Hepatocyte (in vitro differentiated cells): ENCODE data around the gene ZNF670.

Experiments used
- EZH2 ChIP-seq: fragments of 200-600 bp; sonication (generic); IDR thresholded peaks from 2 replicates; pipeline ENCODE4 v1.6.1; 2016; ENCODE audit warnings: antibody characterized with exemption, mild to moderate bottlenecking, borderline replicate concordance
- EZH2phosphoT487 ChIP-seq: fragments of 200-600 bp; sonication (generic); IDR thresholded peaks from one replicate; pipeline ENCODE4 v1.6.1; 2018; ENCODE audit warnings: antibody characterized with exemption, mild to moderate bottlenecking, low read depth, moderate library complexity; ENCODE audit not compliant: unreplicated experiment, severe bottlenecking
- TF ChIP-seq, protein P1 (sequence below): fragments of 200-600 bp; sonication (generic); IDR thresholded peaks from 2 replicates; pipeline ENCODE4 v1.5.1; 2016; ENCODE audit warnings: antibody characterized with exemption, mild to moderate bottlenecking; ENCODE audit not compliant: poor library complexity

DNA sequence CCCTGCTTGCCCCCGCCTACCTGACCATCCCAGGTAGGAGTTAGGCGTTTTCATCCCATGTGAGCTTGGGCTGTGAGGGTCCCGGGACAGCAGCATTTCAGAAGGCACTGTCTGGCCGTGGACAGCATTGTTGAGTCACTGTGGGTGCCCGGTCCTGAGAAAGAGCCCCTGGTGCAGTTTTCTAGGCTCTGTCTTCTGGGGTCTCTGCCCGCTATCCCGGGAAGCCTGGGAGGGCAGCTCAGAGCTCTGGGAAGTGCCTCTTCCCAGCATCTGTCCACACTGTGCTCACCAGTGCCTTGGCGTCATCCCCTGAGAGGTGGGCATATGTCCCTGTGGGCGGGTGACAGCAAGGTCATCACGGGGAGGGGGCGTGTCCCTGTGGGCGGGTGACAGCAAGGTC is 36.9 kb upstream of the ZNF670 start:
- TF ChIP-seq, protein P1, sequence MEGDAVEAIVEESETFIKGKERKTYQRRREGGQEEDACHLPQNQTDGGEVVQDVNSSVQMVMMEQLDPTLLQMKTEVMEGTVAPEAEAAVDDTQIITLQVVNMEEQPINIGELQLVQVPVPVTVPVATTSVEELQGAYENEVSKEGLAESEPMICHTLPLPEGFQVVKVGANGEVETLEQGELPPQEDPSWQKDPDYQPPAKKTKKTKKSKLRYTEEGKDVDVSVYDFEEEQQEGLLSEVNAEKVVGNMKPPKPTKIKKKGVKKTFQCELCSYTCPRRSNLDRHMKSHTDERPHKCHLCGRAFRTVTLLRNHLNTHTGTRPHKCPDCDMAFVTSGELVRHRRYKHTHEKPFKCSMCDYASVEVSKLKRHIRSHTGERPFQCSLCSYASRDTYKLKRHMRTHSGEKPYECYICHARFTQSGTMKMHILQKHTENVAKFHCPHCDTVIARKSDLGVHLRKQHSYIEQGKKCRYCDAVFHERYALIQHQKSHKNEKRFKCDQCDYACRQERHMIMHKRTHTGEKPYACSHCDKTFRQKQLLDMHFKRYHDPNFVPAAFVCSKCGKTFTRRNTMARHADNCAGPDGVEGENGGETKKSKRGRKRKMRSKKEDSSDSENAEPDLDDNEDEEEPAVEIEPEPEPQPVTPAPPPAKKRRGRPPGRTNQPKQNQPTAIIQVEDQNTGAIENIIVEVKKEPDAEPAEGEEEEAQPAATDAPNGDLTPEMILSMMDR = no peak
- TF ChIP-seq EZH2 (no peak), EZH2phosphoT487 (no peak)
